Thyroid gland (tissue), 4 donors: ENCODE data around the gene CHMP6.

Source experiments
- CTCF ChIP-seq, 6 experiments: fragments of 200-600 bp in 3 of 6; fragments of 450-650 bp in 3 of 6; sonication (generic) in 3 of 6; IDR thresholded peaks; one replicate each; pipeline ENCODE4 v1.5.1; 2016 to 2019; ENCODE audit warnings: antibody characterized with exemption in 6 of 6, mild to moderate bottlenecking in 2 of 6, inconsistent platforms in 1 of 6, moderate library complexity in 1 of 6
- POLR2A ChIP-seq, 2 donors: fragments of 450-650 bp; IDR thresholded peaks; one replicate each; pipeline ENCODE4 v1.6.1; 2017; ENCODE audit warnings: antibody characterized with exemption in 2 of 2, mild to moderate bottlenecking in 2 of 2, moderate library complexity in 1 of 2

GRCh38 chr17:81032641-81033480 is 41.2 kb downstream of the CHMP6 start:
- TF ChIP-seq CTCF (IDR thresholded peaks at IDR 0.05), result no peak
- TF ChIP-seq POLR2A (IDR thresholded peaks at IDR 0.05), result no peak
